Peyer's patch (tissue), 4 donors: ENCODE results near the gene NCKAP5.

ENCODE experiments used
- POLR2A ChIP-seq, 2 donors: fragments of 450-650 bp; IDR thresholded peaks; one replicate each; pipeline ENCODE4 v1.5.1; 2017; ENCODE audit warnings: antibody characterized with exemption in 2 of 2, mild to moderate bottlenecking in 2 of 2, moderate library complexity in 2 of 2
- TF ChIP-seq, protein P1 (sequence below), 6 experiments: fragments of 450-650 bp in 4 of 6; fragments of 200-600 bp in 2 of 6; sonication (generic) in 1 of 6; IDR thresholded peaks; one replicate each; pipeline ENCODE4 v1.5.1; 2017 to 2019; ENCODE audit warnings: antibody characterized with exemption in 6 of 6, mild to moderate bottlenecking in 3 of 6, moderate library complexity in 1 of 6

- TF ChIP-seq, protein P1, sequence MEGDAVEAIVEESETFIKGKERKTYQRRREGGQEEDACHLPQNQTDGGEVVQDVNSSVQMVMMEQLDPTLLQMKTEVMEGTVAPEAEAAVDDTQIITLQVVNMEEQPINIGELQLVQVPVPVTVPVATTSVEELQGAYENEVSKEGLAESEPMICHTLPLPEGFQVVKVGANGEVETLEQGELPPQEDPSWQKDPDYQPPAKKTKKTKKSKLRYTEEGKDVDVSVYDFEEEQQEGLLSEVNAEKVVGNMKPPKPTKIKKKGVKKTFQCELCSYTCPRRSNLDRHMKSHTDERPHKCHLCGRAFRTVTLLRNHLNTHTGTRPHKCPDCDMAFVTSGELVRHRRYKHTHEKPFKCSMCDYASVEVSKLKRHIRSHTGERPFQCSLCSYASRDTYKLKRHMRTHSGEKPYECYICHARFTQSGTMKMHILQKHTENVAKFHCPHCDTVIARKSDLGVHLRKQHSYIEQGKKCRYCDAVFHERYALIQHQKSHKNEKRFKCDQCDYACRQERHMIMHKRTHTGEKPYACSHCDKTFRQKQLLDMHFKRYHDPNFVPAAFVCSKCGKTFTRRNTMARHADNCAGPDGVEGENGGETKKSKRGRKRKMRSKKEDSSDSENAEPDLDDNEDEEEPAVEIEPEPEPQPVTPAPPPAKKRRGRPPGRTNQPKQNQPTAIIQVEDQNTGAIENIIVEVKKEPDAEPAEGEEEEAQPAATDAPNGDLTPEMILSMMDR (IDR thresholded peaks at IDR 0.05): no peak
- no peak for TF ChIP-seq POLR2A (IDR thresholded peaks at IDR 0.05)
Observed at GRCh38 chr2:133516405-133517026, 51.7 kb downstream of the NCKAP5 start.
